Activated T-cell treated with anti-CD3 and anti-CD28 coated beads, Interleukin-2, amount 50 U/mL, for 4 hours (primary cell): ENCODE measurements around the gene CLEC2D. TPM values are rescaled to one million over a fixed set of nuclear protein-coding genes. Genes with fewer than 3 reads are reported as not detected.

Experiments used
- ATAC-seq, 2 donors: fragments of 200-7000 bp; cut with Tn5 transposase; one replicate each; pipeline ENCODE4 v1.10.0; 2021
- DNase-seq: peaks from one replicate; pipeline ENCODE4 v3.0.0-alpha.2; 2020
- H3K27me3 Mint-ChIP-seq: one replicate; pipeline ENCODE4 v1.8.0; 2021; ENCODE audit warnings: low read depth, mixed read lengths
- H3K36me3 Mint-ChIP-seq: one replicate; pipeline ENCODE4 v1.8.0; 2022; ENCODE audit warnings: mixed read lengths; ENCODE audit not compliant: insufficient read depth
- H3K4me1 Mint-ChIP-seq: one replicate; pipeline ENCODE4 v1.8.0; 2021; ENCODE audit warnings: low read depth, mixed read lengths
- H3K4me3 Mint-ChIP-seq: one replicate; pipeline ENCODE4 v1.8.0; 2021; ENCODE audit warnings: mild to moderate bottlenecking, moderate library complexity, mixed read lengths
- H3K9me3 Mint-ChIP-seq: one replicate; pipeline ENCODE4 v1.8.0; 2021; ENCODE audit warnings: mixed read lengths
- total RNA-seq, 3 donors: library from RNA; stranded (reverse); gene quantifications; one replicate each; pipeline ENCODE4 v1.2.1, GENCODE V29; 2021

CLEC2D gene
- total RNA-seq, 3 donors from 2014 or later, result 278 to 321 (median 282) TPM

DNA sequence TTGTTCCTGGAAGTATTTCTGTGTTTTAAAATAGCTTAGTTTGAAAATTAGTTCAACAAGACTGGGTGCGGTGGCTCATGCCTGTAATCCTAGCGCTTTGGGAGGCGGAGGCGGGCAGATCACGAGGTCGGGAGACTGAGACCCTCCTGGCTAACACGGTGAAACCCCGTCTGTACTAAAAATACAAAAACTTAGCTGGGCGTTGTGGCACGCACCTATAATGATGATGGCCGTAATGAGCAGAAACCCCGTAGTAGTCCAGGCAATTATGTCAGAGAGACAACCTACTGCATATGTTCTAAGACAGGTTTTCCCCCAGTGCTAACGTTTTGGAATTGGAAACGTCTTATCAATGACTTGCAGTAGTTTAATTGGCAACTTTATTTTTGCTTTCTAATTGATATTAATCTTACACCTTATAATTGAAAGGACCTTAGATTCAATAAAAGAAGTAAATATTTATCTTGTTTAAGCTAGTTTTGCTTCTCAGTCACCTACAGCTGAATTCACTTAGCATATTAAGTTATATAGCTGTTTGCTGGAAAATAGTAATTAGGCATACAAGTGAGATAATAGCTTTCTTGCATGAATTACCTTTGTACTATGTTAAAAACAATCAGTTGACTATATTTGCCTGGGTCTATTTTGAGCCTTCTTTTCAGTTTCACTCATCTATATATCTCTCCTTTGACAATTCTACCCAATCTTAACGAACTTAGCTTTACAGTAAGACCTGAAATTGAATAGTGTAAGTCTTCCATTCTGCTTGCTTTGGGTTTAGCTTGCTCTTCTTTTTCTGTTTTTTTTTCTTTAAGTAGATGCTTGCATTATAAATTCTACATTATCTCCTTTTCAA lies 47.8 kb downstream of the CLEC2D start:
- Mint-ChIP-seq H3K27me3 (no peaks in the 10 kb centered on the region), H3K4me1 (peaks cover 31% of the 10 kb centered on the region)
- no peak for ATAC-seq

DNA sequence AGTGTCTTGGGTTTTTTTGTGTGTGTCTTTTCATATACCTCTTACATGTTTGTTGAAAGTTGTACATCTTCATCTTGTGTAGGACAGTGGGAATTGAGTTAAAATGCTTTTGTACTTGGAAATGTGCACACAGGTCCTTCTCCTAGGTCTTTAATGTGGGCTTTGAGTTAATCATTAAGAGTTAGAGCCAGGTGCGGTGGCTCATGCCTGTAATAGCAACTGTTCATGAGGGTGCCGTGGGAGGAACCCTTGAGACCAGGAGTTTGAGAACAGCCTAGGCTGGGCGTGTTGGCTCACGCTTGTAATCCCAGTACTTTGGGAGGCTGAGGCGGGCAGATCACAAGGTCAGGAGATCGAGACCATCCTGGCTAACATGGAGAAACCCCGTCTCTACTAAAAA lies 49.5 kb downstream of the CLEC2D start:
- Mint-ChIP-seq H3K27me3 (no peaks in the 10 kb centered on the region), H3K4me3 (no peak overlapping the region), H3K9me3 (no peaks in the 10 kb centered on the region), H3K4me1 (peaks cover 26% of the 10 kb centered on the region), H3K36me3 (no peaks in the 10 kb centered on the region)
- DNase-seq (no peak), ATAC-seq (no peak)

More for the DNA sequence above, 47.8 kb downstream of the CLEC2D start:
- no peak overlapping the region for H3K4me3 Mint-ChIP-seq
- DNase-seq, result no peak
- no peaks in the 10 kb centered on the region for H3K9me3 Mint-ChIP-seq
- no peaks in the 10 kb centered on the region for H3K36me3 Mint-ChIP-seq

DNA sequence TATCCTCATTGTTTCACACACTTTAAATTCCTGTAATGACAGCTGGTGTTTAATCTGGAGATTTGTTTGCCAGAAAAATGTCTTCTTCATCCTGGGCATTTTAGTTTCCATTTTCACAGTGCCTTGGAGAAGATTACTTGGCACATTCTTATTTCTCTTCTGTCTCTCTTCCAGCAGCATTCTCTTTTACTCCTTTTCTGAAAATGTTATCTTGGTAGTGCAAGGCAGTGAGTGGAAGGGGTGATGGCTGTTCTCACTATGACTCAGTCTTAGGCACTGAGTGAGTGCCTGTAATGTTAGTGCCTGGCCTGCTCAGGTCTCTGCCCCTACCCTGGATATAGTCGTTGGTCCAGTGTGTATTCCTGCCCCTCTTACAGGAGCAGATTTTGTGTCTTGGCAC lies 50.3 kb downstream of the CLEC2D start:
- ATAC-seq, result peak; percentile 55 to 62
- H3K36me3 Mint-ChIP-seq, result no peaks in the 10 kb centered on the region
- no peak overlapping the region for H3K4me3 Mint-ChIP-seq
- DNase-seq, result no peak
- H3K4me1 Mint-ChIP-seq, result peaks cover 26% of the 10 kb centered on the region
- no peaks in the 10 kb centered on the region for H3K9me3 Mint-ChIP-seq
- no peaks in the 10 kb centered on the region for H3K27me3 Mint-ChIP-seq

DNA sequence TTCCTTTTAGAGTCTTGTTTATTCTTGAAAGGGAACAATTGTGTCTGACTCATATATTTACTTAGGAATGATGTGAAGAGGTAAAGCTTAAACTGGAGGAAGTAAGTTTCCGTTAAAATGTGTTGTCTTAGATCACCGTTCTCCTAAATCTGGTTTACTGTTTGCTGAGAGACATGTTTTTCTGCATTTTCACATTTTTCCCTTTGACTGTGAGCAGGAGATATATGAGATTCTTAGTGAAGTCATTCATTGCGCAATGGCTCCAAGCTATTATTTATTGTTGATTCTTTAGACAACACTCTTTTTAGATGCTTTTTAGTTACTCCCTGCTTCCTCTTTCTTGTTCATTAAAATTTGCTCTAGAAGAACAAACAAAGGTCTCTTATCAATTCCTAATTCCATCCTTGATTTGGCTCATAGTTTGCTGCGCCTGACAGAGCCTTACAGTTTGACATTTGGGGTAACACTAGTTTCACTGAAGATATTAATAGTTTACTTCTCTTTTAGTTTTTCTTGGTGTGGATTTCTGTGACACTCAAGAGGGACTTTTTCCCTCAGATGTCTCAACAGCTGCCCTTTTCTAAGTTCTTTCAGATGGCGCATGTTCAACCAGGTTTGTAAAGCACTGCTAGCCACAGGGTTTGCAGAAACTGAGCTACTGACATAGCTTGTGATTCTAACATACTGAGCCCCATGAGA lies 52.0 kb downstream of the CLEC2D start:
- H3K9me3 Mint-ChIP-seq, result no peaks in the 10 kb centered on the region
- ATAC-seq, result no peak
- DNase-seq, result no peak
- H3K4me1 Mint-ChIP-seq, result peaks cover 17% of the 10 kb centered on the region
- H3K36me3 Mint-ChIP-seq, result no peaks in the 10 kb centered on the region
- H3K4me3 Mint-ChIP-seq, result no peak overlapping the region
- H3K27me3 Mint-ChIP-seq, result no peaks in the 10 kb centered on the region

DNA sequence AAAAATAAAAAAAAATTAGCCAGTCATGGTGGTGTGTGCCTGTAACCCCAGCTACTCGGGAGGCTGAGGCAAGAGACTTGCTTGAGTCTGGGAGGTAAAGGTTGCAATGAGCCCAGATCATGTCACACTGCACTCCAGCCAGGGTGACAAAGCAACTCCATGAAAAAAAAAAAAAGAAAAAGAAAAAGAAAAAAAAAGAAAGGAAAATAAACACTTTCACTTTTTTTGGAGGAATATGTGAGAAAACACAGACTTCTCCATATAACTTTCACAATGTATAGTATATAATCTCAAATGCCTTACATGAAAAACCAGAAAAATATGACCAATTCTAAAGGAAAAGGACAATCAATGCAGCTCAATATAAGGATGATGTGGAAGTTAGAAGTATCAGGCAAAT lies 54.5 kb downstream of the CLEC2D start:
- Mint-ChIP-seq H3K4me3 (no peak overlapping the region), H3K9me3 (no peaks in the 10 kb centered on the region), H3K36me3 (no peaks in the 10 kb centered on the region), H3K27me3 (no peaks in the 10 kb centered on the region), H3K4me1 (peaks cover 17% of the 10 kb centered on the region)
- no peak for DNase-seq
- ATAC-seq, result no peak

DNA sequence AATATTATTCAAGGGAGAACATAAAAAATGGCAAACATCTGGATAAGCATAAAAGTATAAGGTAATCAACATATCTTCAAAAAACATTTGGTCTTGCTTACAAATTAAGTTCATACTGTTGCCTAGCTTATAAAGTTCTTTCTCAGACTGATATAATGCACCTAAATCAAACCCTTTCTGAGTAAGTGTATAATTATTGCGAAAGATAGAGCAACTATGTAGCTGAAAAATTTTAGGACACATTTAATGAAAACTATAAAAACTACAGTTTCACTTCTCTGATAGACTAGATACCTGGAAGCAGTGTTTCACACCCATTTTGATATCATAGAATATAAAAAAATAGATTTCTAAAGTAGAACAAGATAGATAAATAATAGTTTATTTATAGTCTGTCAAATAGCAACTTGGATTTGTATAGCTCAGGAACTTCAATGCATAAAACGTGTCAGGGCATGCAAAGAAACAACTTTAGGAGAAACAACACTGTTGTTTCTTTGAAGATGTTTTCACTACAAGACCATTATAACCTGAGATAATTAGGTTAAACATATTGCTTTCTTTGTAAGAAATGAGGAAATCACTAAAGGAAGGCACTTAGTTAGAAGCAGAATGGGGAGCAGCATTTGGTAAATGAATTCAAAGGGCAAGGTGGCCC lies 55.8 kb downstream of the CLEC2D start:
- peaks cover 10% of the 10 kb centered on the region for H3K4me1 Mint-ChIP-seq
- no peaks in the 10 kb centered on the region for H3K27me3 Mint-ChIP-seq
- ATAC-seq (no peak), DNase-seq (no peak)
- H3K9me3 Mint-ChIP-seq, result no peaks in the 10 kb centered on the region
- H3K4me3 Mint-ChIP-seq, result no peak overlapping the region
- H3K36me3 Mint-ChIP-seq, result no peaks in the 10 kb centered on the region

DNA sequence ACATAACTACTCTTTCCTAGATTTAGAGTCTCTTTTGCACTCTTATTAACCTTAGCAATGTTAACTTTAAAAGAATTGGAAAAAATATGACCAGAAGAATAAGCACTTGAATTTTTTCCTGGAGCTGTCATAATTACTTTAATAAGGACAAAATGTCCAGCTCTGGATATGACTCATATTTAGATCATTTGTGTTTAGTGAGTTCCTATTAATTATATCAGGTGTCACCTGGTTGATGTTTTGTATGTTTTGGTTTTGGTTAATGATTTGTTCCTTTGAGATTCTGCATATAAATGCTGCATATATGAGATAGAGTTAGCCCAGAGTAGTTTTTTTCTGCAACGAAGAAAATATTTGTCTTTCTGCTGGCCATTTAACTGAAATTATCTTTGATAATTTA lies 58.3 kb downstream of the CLEC2D start:
- ATAC-seq, result no peak
- Mint-ChIP-seq H3K4me3 (no peak overlapping the region), H3K36me3 (no peaks in the 10 kb centered on the region)

DNA sequence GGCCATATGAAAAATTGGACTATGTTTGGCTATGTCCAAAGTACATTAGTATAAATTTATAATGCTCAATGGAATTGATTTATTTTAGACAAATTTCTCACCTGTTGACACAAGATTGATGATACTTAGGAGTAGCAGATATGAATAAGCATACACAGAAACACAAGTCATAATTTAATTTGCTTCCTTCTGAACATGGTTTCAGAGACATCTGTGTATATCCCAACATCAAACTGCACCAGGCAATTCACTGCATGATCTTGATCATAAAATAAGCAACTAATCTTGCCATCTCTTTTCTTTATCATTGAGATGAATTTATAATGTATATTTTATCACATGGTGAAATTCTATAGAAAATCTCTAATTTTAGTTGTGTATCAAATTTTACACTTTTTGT lies 59.6 kb downstream of the CLEC2D start:
- no peak for DNase-seq
- Mint-ChIP-seq H3K36me3 (no peaks in the 10 kb centered on the region), H3K4me3 (no peak overlapping the region), H3K27me3 (no peaks in the 10 kb centered on the region), H3K9me3 (no peaks in the 10 kb centered on the region), H3K4me1 (peaks cover 23% of the 10 kb centered on the region)
- ATAC-seq, result no peak

More for the DNA sequence above, 58.3 kb downstream of the CLEC2D start:
- Mint-ChIP-seq H3K27me3 (no peaks in the 10 kb centered on the region), H3K9me3 (no peaks in the 10 kb centered on the region), H3K4me1 (peaks cover 18% of the 10 kb centered on the region)
- DNase-seq, result no peak

DNA sequence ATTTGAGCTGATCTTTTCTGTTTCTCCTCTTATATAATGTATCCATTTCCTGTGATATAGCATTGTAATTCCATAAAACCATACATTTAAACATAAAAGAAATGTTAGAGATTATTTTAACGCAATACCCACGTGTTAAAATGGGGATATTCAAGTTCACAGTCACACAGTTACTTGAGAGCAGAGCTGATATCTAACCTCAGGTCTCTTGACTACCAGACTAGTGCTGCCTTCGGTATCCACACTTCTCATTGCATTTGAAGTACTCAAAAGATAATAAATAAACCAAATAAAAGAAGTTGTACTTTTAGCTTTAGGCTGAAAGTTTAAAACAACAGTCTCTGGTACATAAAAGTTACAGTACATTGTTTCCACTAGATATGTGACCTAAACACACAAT lies 60.5 kb downstream of the CLEC2D start:
- ATAC-seq, result no peak
- H3K4me3 Mint-ChIP-seq, result peak overlapping the region; percentile 37
- no peaks in the 10 kb centered on the region for H3K9me3 Mint-ChIP-seq
- no peaks in the 10 kb centered on the region for H3K27me3 Mint-ChIP-seq
- no peak for DNase-seq
- H3K4me1 Mint-ChIP-seq, result peaks cover 23% of the 10 kb centered on the region
- H3K36me3 Mint-ChIP-seq, result no peaks in the 10 kb centered on the region

DNA sequence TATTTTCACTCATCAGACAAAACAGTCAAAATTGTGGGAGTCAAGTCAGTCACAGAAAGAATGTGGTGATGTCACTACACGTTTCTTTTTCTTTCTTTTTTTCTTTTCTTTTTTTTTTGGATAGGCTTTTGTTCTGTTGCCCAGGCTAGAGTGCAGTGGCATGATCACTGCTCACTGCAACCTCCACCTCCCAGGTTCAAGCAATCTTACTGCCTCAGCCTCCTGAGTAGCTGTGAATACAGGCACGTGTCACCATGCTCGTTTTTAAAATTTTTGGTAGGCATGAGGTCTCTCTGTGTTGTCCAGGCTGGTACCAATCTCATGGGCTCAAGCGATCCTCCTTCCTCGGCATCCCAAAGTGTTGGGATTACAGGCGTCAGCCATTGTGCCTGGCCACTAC lies 61.1 kb downstream of the CLEC2D start:
- H3K4me3 Mint-ChIP-seq, result peak overlapping the region; percentile 75
- ATAC-seq (no peak), DNase-seq (no peak)
- no peaks in the 10 kb centered on the region for H3K27me3 Mint-ChIP-seq
- H3K36me3 Mint-ChIP-seq, result no peaks in the 10 kb centered on the region
- H3K9me3 Mint-ChIP-seq, result no peaks in the 10 kb centered on the region
- peaks cover 23% of the 10 kb centered on the region for H3K4me1 Mint-ChIP-seq

DNA sequence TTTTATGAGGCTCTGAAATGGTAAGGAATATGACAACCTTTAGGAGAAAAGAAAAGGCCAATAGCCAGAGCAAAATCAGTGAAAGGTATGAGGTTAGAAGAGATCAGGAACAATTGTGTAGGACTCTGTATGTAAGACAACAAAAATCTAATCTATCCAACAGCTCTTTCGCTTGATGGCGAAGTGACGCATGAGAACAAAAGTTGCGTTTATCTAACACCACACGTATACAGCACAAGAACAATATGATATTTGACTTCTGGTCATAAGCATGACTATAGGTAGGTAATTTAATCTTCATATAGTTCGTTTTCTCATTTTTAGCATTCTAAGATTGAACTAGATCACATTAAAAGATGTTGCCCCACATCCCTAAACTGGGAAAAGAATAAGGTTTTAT lies 61.9 kb downstream of the CLEC2D start:
- DNase-seq, result no peak
- H3K4me3 Mint-ChIP-seq, result peak overlapping the region; percentile 75
- no peaks in the 10 kb centered on the region for H3K27me3 Mint-ChIP-seq
- ATAC-seq, result no peak
- H3K4me1 Mint-ChIP-seq, result peaks cover 28% of the 10 kb centered on the region
- no peaks in the 10 kb centered on the region for H3K9me3 Mint-ChIP-seq
- no peaks in the 10 kb centered on the region for H3K36me3 Mint-ChIP-seq

DNA sequence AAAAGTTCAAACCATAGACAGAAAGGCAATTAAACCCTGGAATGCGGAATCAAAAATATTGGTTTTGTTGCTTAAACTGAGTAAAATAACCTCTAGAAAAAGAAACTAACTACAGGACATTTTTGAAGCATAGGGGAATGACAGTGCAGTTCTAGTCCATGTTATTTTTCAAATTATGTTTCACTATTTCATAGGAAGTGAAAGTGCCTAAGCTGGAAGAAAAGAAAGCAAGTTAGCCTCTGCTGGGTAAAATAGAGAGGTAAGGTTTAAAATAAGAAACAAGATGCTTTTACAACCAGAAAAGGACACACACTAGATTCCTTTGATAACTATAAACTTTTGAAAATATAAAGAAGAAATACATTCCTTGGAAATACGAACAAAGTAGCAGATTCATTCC lies 62.3 kb downstream of the CLEC2D start:
- Mint-ChIP-seq H3K4me3 (peak overlapping the region; percentile 75), H3K27me3 (no peaks in the 10 kb centered on the region), H3K9me3 (no peaks in the 10 kb centered on the region), H3K36me3 (no peaks in the 10 kb centered on the region), H3K4me1 (peaks cover 31% of the 10 kb centered on the region)
- ATAC-seq, result peak; percentile 42 to 63
- DNase-seq, result no peak

DNA sequence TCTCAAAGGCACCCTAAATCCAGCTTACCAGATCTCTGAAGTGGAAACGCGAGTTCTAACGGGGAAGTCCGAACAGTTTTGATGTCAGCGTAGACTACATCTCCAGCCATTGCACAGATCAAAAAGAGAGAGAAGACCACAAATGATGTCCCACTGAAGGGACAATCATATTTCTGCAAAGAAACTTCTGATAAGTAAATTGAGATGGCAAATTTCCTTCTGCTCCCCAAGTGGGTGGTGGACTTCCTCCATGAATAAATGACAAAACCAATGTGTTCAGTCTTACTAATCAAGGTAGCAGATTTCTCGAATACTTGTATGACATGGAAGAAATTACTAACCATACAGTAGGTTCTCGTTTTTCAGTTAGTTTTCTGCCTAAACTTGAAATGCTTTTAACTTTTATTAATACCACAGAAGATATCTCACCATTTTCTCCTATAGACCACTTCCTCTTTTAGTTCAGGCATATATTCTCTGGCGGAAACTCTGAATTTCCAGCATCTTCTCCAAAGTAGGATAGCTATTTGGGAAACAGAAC lies 63.5 kb downstream of the CLEC2D start, which contains the start of gene CLECL1:
TSS of gene CLECL1 (minus strand) at position 177 of the 541 bp plus-strand sequence.
- Mint-ChIP-seq H3K27me3 (no peaks in the 10 kb centered on the region), H3K36me3 (no peaks in the 10 kb centered on the region), H3K4me3 (peak within 1 kb of the TSS; percentile 83), H3K9me3 (no peaks in the 10 kb centered on the region), H3K4me1 (peaks cover 42% of the 10 kb centered on the region)
- ATAC-seq, result peak; percentile 83 to 85
- DNase-seq, result no peak

DNA sequence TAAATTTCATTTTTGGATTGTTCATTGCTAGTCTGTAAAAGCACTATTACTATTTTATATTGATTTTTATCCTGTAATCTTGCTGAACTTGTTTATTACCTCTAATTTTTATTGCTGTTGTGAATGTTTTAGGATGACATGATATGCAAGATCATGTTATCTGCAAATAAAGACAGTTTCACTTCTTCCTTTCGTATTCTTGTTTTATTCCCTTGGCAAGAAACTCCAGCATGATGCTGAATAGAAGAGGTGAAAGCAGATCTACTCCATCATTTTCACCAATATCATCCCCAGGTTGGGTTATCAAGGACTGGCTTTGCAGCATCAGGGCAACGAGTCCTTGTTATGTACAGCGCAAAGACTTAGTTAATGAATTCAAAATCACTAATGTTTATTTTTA lies 66.1 kb downstream of the CLEC2D start:
- DNase-seq, result no peak
- Mint-ChIP-seq H3K27me3 (no peaks in the 10 kb centered on the region), H3K36me3 (no peaks in the 10 kb centered on the region), H3K4me3 (no peak overlapping the region), H3K9me3 (peaks cover 2% of the 10 kb centered on the region), H3K4me1 (peaks cover 60% of the 10 kb centered on the region)
- ATAC-seq, result no peak
